Measurements from ENCODE around the gene ADIPOR1.
A peak's percentile ranks its signal among the peaks of the same experiment; 100 is the strongest.
"Not testable (repeated sequence)": the region's sequence is repeated elsewhere in the genome, so short reads cannot be mapped to it uniquely, and the experiment has no call there.

Gene ADIPOR1, protein sequence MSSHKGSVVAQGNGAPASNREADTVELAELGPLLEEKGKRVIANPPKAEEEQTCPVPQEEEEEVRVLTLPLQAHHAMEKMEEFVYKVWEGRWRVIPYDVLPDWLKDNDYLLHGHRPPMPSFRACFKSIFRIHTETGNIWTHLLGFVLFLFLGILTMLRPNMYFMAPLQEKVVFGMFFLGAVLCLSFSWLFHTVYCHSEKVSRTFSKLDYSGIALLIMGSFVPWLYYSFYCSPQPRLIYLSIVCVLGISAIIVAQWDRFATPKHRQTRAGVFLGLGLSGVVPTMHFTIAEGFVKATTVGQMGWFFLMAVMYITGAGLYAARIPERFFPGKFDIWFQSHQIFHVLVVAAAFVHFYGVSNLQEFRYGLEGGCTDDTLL

DNA sequence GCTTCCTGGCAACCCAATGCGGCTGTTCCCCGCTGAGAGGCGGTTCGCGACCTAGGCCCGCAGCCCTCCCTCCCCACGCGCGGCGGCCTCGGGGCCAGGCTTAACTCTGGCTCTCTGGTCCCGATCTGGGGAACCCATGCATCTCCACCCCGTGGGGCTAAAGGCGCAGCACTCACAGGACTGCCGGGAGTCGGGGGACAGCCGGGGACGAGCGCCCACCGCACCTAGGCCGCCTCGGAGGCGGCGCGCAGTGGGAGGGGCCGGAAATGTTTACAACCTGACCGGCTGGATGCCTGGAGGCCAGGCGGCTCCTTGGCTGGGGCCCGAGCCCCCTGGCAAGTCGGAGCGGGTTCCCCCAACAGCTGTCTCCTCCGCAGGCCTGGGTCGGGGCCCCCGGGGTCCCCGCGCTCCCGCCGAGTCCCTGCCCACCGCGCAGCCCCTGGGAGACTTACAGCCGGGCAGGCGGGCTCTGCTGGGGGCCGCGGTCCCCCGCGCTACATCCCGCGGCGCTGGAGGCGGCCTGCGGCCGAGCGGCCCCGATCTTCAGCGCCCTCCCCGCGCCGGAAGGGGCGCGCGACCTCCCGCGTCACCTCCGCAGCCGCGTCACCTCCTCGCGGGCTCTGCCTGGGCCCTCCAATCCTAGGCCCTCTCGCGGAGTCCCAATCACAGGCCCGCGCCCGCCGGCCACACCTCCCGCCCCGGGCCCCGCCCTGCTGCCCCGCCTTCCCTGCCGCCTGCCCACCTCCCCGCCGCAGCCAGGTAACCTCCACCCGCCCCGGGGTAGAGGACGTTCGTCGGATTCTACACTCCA, at the start of gene ADIPOR1:
ADIPOR1 (minus strand) TSS at position 580 of the 811 bp plus-strand sequence. CDS start 7,242 bp downstream, outside the sequence.
- DNase-seq (ENCODE audit: low read depth in 3 of 3), result peak; percentile 83 to 92 (median 85)

DNA sequence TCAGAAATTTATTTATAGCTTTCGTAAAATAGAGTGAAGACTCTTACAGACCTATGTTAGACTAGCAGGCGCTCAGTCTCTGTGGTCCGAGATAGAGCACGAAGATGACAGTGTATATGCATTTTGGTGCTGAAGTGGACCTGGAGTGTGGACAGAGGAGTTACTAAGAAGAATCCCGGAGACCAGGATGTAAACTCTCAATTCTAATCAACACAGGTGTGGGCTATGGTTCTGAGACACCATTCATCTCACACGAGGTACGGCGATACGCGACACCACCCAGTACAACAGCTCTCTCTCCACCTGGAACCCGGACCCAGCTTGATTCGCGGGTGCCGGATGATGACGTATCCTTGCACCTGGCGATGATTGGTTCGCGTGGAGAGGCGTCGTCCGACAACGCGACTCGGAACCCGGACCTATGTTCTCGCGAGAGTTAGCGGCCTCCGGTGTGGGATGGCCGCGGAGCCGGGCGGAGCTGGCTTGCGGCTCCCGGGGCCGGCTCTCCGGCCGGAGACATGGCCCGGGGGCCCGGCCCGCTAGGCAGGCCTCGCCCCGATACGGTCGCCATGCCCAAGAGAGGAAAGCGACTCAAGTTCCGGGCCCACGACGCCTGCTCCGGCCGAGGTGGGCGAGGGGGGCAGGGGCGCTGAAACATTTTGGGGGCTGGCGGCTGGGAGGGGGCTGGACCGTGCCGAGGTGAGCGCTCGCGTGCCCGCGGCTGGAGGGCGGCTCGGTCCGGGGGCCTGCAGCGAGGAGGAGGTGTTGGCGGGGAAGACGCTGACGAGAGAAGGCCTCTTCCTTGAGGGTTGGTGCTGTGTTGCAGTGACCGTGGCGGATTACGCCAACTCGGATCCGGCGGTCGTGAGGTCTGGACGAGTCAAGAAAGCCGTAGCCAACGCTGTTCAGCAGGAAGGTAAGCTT, 49.1 kb upstream of the ADIPOR1 start, which contains the start of gene TMEM183A:
TMEM183A (plus strand) TSS at position 427 of the 924 bp plus-strand sequence; CDS start at position 519, 92 bp downstream.
- DNase-seq (ENCODE audit: low read depth in 3 of 3), result peak; percentile 93 to 95 (median 95)

DNA sequence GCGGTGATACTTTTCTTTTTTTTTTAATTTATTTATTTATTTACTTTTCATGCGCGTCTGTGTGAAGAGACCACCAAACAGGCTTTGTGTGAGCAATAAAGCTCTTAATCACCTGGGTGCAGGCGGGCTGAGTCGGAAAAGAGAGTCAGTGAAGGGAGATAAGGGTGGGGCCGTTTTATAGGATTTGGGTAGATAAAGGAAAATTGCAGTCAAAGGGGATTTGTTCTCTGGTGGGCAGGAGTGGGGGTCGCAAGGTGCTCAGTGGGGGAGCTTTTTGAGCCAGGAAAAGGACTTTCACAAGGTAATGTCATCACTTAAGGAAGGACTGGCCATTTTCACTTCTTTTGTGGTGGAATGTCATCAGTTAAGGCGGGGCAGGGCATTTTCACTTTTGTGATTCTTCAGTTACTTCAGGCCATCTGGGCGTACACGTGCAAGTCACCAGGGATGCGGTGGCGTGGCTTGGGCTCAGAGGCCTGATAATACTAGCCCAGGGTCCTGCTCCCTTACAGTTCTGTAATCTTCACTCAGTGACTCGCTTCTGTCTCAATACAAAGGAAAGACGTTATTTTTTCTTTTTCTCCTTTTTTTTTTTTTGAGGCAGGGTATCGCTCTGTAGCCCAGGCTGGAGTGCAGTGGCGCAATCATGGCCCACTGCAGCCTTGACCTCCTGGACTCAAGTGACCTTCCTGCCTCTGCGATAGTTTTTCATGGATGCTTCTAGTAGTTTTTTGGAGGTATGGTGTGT, 47.5 kb upstream of the ADIPOR1 start:
- not testable (repeated sequence) for DNase-seq (ENCODE audit: low read depth in 3 of 3)

DNA sequence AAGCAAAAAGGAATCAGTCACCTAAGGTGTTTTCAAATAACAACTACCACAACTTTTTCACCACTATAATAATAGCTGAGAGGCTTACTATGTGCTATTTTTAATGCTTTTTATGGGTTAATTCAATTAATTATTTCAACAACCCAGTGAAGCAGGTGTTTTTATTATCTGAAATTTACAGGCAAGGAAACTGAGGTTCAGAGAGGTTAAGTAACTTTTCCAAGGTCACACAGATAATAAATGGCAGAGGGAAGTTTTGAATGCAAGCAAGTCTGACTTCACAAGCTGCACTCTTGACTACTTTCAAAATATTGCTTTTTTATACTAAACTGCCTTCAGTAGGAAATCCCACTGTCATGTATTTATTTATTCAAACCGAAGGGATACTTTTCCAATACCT, 44.8 kb upstream of the ADIPOR1 start:
- no peak for DNase-seq (ENCODE audit: low read depth in 3 of 3)

DNA sequence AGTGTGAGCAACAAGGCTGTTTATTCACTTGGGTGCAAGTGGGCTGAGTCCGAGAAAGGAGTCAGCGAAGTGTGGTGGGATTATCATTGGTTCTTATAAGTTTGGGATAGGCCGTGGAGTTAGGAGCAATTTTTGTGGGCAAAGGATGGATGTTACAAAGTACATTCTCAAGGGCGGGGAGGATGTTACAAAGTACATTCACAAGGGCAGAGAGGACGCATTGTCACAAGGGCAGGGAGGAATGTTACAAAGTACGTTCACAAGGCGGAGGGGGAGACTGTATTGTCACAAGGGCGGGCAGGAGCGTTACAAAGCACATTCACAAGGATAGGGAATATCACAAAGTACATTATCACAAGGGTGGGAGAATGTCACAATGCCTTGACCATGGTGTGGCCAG, 43.9 kb upstream of the ADIPOR1 start:
- DNase-seq (ENCODE audit: low read depth in 3 of 3), result no peak

DNA sequence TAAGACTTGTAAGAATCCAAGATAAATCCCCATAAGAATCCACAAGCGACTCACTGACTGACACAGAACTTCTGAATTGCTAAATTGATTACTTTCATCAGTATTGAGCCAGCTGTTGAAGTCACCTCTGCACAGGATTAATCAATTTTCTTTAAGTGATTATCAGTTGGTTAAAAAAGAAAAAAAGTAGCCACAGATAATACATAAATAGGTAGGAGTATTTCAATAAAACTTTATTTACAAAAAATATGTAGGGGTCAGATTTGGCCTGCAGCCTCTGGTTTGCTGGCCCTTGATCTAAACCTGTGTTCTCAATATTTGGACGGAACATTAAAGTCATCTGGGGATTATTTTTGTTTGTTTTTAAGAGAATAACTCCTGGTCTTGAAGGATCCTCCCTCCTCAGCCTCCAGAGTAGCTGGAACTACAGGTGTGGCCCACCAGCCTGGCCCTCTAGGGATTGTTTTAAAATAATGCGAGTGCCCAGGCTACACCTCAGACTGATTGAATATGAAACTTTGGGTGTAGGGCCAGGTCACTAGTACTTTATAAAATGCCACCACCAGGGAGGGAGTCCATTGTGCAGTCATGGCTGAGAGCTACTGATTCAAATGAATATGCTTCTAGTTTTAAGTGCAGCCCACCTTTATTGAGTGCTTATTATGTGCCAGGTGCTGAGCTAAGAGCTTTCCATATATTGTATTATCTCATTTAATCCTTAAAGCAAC, 42.3 kb upstream of the ADIPOR1 start:
- DNase-seq (ENCODE audit: low read depth in 3 of 3), result no peak

DNA sequence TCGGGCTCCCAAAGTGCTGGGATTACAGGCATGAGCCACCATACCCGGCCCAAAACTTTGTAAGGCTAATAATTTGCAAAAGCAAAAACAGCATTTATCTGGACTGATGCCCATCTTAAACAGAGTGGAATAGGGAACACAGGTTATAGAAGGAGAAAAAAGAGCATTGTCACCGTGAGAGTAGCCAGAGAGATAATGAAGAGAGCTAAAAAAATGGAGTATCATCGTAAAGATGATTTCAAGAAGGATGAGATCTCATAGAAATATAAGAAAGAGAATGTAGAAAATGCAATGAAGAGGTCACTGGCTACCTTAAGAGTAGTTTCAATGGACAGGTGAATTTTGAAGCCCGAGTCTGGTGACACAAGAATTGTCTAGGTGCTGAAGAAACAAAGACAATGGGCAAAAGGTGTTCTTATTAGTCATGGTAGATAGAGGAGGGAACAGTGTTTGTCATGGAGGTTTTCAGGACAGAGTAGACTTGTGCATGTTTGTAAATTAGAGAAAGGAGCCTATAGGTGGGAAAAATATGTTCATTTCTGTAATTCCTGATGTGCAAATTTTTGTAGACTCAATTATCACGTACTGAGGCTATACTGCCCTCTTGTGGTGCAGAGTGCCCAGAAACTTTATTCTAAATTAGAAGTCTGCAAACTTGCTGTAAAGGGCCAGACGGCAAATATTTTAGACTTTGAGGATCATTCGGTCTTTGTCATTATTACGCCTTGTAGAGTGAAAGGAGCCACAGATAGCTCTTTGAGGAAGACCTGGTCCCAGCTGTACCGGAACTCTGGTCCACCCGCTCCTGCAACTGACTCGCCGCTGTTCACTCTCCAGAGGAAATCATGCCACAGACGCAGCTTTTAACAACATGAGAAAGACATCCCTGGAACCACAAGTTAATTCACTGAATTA, 41.0 kb upstream of the ADIPOR1 start:
- DNase-seq (ENCODE audit: low read depth in 3 of 3), result peak; percentile 10 to 58 (median 55)

DNA sequence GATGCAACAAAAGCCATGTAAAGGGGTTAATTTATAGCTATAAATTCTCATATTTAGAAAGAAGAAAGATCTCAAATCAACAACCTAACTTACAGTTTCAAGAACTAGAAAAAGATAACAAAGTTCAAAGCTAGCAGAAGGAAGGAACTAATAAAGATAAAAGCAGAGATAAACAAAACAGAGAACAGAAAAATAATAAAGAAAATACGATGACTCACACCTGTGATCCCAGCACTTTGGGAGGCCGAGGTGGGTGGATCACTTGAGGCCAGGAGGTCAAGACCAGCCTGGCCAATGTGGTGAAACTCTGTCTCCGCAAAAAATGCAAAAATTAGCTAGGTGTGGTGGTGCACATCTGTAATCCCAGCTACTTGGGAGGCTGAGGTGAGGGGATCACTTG, 36.6 kb upstream of the ADIPOR1 start:
- no peak for DNase-seq (ENCODE audit: low read depth in 3 of 3)

DNA sequence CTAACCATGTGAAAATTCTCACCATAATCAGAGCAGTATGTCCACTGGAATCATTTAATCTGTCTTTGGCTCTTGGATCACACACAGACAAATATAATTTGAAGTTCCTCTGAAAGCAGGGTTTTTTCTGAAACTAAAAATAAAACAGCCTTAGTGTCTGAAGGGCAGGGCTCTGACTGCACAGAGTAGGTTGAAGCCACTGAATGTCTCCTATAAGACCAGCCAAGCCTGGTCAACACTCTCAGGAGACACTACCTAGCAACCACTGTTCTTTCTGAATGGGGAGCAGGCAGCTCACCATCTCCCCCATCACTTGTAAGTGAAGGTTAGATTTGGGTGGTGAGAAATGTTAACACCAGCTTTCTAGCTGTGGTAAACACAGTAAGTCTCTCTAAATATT, 33.0 kb upstream of the ADIPOR1 start:
- DNase-seq (ENCODE audit: low read depth in 3 of 3), result no peak

DNA sequence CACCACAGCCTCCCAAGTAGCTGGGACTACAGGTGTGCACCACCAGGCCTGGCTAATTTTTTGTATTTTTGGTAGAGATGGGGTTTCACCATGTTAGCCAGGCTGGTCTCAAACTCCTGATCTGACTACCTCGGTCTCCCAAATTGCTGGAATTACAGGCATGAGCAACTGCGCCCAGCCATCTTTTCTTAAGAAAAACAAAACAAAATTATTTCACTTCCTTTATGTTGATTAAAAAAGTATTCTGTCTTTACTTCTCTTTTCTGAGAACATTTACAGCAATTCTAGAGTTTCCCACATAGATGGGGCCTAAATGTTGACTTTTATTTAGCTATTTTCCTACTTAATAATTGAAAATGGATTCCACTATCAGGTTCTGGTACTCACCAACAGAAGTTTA, 31.8 kb upstream of the ADIPOR1 start:
- DNase-seq (ENCODE audit: low read depth in 3 of 3), result no peak

DNA sequence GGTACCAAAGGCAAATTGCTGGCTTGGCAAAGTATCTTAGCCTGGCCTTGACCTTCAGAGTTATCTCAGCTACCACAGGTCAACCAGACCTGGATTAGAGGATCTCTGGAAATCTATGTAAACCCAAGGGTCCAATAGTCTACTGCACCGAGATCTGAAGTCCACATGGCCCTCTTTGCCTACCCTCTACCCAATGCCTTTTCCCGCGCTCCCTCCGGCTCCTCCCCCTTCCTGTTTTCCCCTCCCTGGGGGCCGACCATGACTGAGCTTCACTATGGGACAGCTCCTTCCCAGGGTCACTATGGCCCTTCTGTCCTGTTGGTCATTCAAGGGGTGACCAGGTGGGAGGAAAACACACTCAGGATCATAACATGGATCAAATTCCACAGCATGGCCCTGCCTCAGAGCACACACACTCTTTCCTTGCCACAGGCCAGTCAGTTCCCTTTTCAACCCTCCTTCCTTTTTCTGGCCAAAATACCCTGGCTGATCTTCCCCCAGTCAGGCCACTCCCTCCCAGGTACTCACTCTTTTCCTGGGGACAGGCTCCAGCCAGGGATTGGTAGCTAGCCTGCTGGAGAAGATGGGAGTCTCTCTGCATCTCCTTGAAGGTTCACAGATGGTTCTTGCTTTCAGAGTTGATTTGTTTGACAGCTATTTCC, 29.9 kb upstream of the ADIPOR1 start:
- no peak for DNase-seq (ENCODE audit: low read depth in 3 of 3)

DNA sequence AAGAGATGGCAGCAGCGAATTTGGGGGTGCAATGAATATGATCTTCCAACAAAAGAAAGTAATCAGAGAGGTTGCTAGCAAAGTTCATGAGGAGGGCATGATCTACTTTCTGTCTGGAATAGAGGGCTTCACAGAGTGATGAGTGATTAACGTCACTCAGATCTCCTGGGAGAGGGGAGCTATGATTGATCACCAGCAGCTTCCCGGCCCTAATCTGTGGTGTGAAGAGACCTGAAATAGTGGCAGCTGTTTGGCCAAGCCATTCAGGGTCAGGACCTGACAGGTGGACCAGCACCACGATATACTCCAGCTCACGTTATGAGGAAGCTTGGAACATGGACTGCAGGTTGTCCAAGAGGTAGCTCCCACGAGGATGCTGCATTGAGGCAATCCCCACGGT, 29.1 kb upstream of the ADIPOR1 start:
- no peak for DNase-seq (ENCODE audit: low read depth in 3 of 3)

DNA sequence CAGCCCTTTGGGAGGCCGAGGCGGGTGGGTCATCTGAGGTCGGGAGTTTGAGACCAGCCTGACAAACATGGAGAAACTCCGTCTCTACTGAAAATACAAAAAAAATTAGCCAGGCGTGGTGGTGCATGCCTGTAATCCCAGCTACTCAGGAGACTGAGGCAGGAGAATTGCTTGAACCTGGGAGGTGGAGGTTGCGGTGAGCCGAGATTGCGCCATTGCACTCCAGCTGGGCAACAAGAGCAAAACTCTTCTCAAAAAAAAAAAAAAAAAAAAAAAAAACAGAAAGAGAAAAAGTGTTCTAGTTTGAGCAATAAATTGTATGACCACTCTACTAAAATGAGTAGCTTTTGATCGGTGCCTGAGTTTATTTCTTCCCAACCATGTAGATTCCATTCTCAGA, 28.0 kb upstream of the ADIPOR1 start:
- not testable (repeated sequence) for DNase-seq (ENCODE audit: low read depth in 3 of 3)

DNA sequence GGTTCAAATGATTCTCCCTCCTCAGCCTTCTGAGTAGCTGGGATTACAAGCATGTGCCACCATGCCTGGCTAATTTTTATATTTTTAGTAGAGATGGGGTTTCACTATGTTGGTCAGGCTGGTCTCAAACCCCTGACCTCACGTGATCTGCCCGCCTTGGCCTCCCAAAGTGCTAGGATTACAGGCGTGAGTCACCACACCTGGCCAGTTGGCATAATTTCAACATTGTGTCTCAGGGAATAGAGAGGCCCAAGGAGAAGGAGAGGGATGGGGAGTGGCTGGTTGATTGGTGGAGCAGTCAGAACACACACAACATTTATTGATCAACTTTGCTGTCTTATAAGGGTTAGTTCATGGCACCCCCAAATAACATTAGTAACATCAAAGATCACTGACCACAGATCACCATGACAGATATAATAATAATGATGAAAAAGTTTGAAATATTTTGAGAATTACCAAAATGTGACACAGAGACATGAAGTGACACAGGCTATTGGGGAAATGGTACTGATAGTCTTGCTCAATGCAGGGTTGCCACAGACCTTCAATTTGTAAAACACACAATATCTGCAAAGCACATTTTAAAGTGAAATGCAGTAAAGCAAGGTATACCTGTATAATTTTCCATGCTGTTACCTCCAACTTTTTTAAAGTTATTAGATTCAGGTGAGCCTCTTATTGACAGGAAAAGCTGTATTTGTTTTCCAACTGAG, 24.8 kb upstream of the ADIPOR1 start:
- no peak for DNase-seq (ENCODE audit: low read depth in 3 of 3)

DNA sequence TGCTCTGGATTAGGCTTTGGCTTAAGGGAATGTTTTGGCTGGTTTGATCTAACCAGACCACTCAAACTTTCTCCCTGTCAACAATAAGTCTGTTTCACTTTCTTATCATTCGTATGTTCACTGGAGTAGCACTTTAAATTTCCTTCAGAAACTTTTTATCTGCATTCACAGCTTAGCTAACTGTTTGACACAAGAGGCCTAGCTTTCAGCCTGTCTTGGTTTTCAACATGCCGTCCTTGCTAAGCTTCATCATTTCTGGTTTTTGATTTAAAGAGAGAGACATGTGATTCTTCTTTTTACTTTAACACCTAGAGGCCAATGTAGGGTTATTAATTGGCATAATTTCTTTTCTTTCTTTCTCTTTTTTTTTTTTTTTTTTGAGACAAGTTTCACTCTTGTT, 23.8 kb upstream of the ADIPOR1 start:
- no peak for DNase-seq (ENCODE audit: low read depth in 3 of 3)

DNA sequence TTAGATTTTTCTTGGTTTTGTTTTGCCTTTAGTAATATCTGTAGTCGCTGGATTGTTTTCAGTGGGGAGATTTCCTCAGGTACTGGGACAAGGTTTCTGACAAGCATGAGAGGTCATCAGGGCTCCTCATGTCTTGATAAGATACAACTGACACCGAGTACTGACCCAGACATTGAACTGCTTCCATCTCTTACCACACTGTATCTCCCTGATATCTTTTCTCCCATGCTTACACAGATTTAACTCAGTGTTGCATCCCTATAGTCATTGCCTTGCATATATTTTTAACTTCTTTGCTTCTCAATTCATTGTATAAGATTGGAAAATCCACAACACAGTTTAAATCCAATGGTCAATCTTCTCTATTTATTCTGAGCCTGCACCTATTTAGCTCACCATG, 21.3 kb upstream of the ADIPOR1 start:
- DNase-seq (ENCODE audit: low read depth in 3 of 3), result no peak

DNA sequence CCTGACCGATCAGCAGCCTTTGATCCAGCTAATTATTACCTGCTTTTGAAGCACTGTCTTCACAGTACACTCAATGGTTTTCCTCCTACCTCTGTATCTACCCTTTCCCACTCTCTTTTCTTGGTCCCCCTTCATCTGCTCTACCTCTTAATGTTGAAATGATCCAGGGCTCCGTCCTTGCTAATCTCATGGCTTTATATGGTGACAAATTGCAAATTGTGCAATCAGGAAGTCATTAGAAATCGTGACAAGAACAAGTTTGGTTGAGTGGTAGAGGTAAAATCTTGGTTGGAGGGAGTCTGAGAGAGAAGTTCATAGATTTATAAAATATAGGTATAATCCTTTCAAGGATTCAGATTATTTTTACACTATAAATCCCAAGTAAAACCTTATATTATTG, 18.5 kb upstream of the ADIPOR1 start:
- DNase-seq (ENCODE audit: low read depth in 3 of 3), result no peak

DNA sequence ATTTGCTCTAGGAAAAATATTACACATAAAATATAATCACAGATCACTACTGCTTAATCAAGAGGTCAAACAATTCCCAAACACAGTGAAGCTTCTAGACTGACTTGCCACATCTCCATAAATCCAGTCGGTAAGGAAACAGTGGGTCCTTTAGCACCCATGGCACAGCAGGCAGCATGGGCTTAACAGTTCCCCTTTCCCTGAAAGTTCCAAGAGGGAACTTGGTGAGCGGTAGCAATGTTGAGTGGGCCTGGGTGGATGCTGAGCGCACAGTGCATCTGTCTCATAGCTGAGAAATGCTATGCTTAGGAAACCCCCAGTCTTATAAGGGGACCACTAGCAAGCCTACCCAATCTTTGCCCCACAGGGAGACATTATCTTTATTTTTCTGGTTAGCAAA, 16.7 kb upstream of the ADIPOR1 start:
- DNase-seq (ENCODE audit: low read depth in 3 of 3), result no peak
